GM10248 (cell line): Measurements from ENCODE around the gene C6orf132.

Source experiments
- CTCF ChIA-PET: fragments of 300-600 bp; sonication (Branson Sonifier 250); formaldehyde crosslinking; extraction: SDS; loops from one replicate; lab custom pipeline; 2021; ENCODE audit warnings: antibody characterized with exemption; lab: Yijun Ruan, JAX
- POLR2A ChIA-PET: fragments of 350-650 bp; sonication (Branson Sonifier 250); formaldehyde crosslinking; extraction: SDS; loops from one replicate; lab custom pipeline; 2020; ENCODE audit warnings: antibody characterized with exemption; lab: Yijun Ruan, JAX
- DNase-seq: peaks from one replicate; pipeline ENCODE4 v3.0.0; 2012; ENCODE audit errors: extremely low spot score
- TF ChIP-seq, protein P1 (sequence below): IDR thresholded peaks from 2 replicates; pipeline ENCODE4 v1.5.1; 2012; ENCODE audit warnings: mild to moderate bottlenecking, low read depth; ENCODE audit errors: extremely low read depth, missing control alignments, control extremely low read depth

The C6orf132 gene

GRCh38 chr6:42162812-42163211 is 20.4 kb upstream of the C6orf132 start:
- CTCF ChIA-PET: interaction anchor here (1.3 to 1.5 kb wide), 2 partner anchors 59 to 386 kb away, joined by 3 to 7 read pairs; no protein-coding TSS in a partner anchor
- POLR2A ChIA-PET: no interaction called here
- no peak for DNase-seq
- TF ChIP-seq, protein P1, sequence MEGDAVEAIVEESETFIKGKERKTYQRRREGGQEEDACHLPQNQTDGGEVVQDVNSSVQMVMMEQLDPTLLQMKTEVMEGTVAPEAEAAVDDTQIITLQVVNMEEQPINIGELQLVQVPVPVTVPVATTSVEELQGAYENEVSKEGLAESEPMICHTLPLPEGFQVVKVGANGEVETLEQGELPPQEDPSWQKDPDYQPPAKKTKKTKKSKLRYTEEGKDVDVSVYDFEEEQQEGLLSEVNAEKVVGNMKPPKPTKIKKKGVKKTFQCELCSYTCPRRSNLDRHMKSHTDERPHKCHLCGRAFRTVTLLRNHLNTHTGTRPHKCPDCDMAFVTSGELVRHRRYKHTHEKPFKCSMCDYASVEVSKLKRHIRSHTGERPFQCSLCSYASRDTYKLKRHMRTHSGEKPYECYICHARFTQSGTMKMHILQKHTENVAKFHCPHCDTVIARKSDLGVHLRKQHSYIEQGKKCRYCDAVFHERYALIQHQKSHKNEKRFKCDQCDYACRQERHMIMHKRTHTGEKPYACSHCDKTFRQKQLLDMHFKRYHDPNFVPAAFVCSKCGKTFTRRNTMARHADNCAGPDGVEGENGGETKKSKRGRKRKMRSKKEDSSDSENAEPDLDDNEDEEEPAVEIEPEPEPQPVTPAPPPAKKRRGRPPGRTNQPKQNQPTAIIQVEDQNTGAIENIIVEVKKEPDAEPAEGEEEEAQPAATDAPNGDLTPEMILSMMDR: no peak

GRCh38 chr6:42162384-42162783 is 20.0 kb upstream of the C6orf132 start:
- no peak for DNase-seq
- ChIA-PET POLR2A (no interaction called here), CTCF (interaction anchor here (1.3 to 1.5 kb wide), 2 partner anchors 58 to 386 kb away, joined by 3 to 7 read pairs; no protein-coding TSS in a partner anchor)
- TF ChIP-seq, protein P1: no peak

DNA sequence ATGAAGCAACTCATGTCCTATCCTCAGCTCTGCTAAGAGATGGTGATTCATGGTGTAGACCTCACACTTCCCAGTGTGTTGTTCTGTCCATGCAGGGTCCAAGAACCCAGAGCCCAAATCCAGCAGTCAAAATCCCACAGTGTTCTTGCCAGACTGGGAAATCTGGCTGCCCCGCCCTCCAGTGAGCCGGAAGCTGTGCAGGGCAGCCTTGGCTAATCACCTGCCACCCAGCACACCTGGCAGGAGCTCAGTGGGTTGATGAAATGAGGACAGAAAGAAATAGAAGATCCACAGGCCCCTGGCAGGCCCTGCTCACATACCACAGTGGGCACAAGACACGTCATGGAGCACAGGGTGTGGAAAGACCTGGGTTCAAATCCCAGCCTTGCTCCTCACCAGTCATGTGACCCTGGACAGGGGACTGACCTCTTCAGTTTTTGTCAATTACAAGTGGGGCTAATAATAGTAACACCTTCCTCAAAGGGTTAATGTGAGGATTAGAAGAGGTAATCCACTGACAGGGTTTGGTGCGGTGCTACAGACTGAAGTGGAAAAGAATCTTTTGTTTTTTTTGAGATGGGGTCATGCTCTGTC is 17.1 kb upstream of the C6orf132 start:
- TF ChIP-seq, protein P1: no peak
- POLR2A ChIA-PET: no interaction called here
- DNase-seq: no peak
- CTCF ChIA-PET: interaction anchor here (1.1 kb wide), 1 partner anchor 28 kb away, joined by 3 read pairs; no protein-coding TSS in a partner anchor

- ChIA-PET POLR2A (no interaction called here), CTCF (interaction anchor here (1.1 kb wide), 1 partner anchor 29 kb away, joined by 3 read pairs; no protein-coding TSS in a partner anchor)
- DNase-seq: no peak
- TF ChIP-seq, protein P1: no peak
These were observed 16.2 kb upstream of the C6orf132 start for GRCh38 chr6:42158631-42159030.

- TF ChIP-seq, protein P1: no peak
- ChIA-PET CTCF (no interaction called here), POLR2A (no interaction called here)
- DNase-seq: no peak
These were observed 15.6 kb upstream of the C6orf132 start for GRCh38 chr6:42158011-42158410.

DNA sequence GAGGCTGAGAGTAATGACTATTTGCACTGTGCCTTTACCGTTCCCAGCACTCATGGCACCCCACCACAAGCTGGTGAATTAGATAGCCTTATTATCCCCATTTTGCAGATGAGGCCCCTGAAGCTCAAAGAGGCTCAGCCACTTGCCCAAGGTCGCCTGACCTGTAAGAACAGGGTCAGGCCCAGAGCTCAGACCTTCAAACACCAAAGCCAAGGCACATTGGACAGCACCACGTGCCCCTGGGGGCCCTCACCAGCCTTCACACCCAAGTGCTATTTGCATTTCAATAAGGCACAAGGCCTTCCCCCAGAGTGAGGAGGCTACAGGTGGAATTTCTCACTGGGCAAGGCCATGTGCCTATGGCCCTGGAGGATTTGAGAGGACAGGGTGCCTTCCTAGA is 14.2 kb upstream of the C6orf132 start:
- POLR2A ChIA-PET: no interaction called here

More for the DNA sequence above, 14.2 kb upstream of the C6orf132 start:
- no peak for DNase-seq
- TF ChIP-seq, protein P1: no peak
- CTCF ChIA-PET: interaction anchor here (1.3 to 1.6 kb wide), 4 partner anchors 14 to 52 kb away, joined by 3 to 4 read pairs (median 3); no protein-coding TSS in a partner anchor
